Measurements from ENCODE around the gene SLITRK1. TPM values are rescaled to one million over a fixed set of nuclear protein-coding genes. Genes with fewer than 3 reads are reported as not detected.
A peak's percentile ranks its signal among the peaks of the same experiment; 100 is the strongest.

SLITRK1 gene
- total RNA-seq, 1 donor from 2014 or later: 1.6 TPM

DNA sequence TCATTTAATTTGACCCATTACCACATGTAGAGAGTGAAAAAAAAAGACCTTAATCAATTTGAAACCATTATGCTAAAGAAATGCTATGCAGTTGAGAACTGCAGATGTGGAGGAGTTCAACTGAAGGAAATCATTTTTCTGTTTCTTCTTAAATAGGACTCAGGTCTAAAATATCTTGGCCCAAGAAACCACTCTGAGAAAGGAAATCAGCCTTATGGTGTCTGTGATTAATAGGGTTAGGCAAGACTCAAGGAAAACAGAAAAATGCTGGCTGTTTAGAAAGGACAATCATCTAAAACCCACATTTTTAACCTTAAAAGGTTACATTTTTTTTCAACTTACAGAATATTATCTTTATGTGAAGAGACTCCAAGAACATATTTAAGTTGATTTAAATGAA, 1.9 kb upstream of the SLITRK1 start:
- Histone ChIP-seq H3K79me2 (ENCODE audit: low read depth) (no peaks in the 10 kb centered on the region), H3K9me3 (ENCODE audit: low read depth) (no peaks in the 10 kb centered on the region), H3K4me2 (peak overlapping the region; percentile 99), H4K20me1 (ENCODE audit: low read depth) (peaks cover 26% of the 10 kb centered on the region), H3K27me3 (peaks cover 44% of the 10 kb centered on the region), H2AFZ (replicated peaks) (no peak overlapping the region), H3F3A (ENCODE audit: low read depth) (peaks cover 41% of the 10 kb centered on the region), H3K4me3 (no peak overlapping the region), H3K4me1 (peaks cover 29% of the 10 kb centered on the region), H3K27ac (no peak overlapping the region), H3K36me3 (no peaks in the 10 kb centered on the region), H3K9ac (no peak overlapping the region)
- Mint-ChIP-seq H3K36me3 (no peaks in the 10 kb centered on the region), H3K27ac (no peak overlapping the region), H3K4me3 (peak overlapping the region; percentile 89), H3K27me3 (ENCODE audit: insufficient read depth, low read depth) (peaks cover 12% of the 10 kb centered on the region), H3K4me1 (peaks cover 24% of the 10 kb centered on the region), H3K9me3 (no peaks in the 10 kb centered on the region)
- TF ChIP-seq EZH2phosphoT487 (IDR thresholded peaks at IDR 0.05): no peak
- TF ChIP-seq, protein P1, sequence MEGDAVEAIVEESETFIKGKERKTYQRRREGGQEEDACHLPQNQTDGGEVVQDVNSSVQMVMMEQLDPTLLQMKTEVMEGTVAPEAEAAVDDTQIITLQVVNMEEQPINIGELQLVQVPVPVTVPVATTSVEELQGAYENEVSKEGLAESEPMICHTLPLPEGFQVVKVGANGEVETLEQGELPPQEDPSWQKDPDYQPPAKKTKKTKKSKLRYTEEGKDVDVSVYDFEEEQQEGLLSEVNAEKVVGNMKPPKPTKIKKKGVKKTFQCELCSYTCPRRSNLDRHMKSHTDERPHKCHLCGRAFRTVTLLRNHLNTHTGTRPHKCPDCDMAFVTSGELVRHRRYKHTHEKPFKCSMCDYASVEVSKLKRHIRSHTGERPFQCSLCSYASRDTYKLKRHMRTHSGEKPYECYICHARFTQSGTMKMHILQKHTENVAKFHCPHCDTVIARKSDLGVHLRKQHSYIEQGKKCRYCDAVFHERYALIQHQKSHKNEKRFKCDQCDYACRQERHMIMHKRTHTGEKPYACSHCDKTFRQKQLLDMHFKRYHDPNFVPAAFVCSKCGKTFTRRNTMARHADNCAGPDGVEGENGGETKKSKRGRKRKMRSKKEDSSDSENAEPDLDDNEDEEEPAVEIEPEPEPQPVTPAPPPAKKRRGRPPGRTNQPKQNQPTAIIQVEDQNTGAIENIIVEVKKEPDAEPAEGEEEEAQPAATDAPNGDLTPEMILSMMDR (IDR thresholded peaks at IDR 0.05): no peak
- TF ChIP-seq EZH2 (IDR thresholded peaks at IDR 0.05): no peak
- DNase-seq (ENCODE audit: low spot score): no peak

DNA sequence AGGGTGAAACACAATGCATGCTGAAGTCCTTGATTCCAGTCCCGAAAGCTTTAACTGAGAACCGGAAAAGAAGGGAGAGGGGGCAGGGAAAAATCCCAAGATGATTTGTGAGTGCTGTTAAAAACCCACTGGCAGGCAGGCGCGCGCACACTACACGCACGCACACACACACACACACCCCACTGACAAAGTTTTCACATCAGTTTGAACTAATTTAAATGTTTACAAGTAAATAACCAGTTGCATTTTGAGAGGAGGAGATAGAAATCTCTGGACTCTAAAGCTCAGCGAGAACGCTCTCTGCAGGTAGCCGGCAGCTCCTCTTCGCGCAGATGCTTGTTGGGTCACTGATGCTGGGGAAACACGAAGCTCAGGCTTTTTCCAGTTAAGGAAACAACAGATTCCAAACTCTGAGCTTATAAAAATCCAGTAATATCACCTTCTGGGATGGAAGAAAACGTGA, 818 bp upstream of the SLITRK1 start:
- Histone ChIP-seq H3K27me3 (peaks cover 50% of the 10 kb centered on the region), H3F3A (ENCODE audit: low read depth) (peaks cover 51% of the 10 kb centered on the region), H3K27ac (no peak overlapping the region), H2AFZ (replicated peaks) (peak overlapping the region; percentile 76), H3K9me3 (ENCODE audit: low read depth) (no peaks in the 10 kb centered on the region), H3K4me1 (peaks cover 37% of the 10 kb centered on the region), H3K36me3 (no peaks in the 10 kb centered on the region), H3K9ac (no peak overlapping the region), H3K4me3 (peak overlapping the region; percentile 65), H3K79me2 (ENCODE audit: low read depth) (no peaks in the 10 kb centered on the region), H4K20me1 (ENCODE audit: low read depth) (peaks cover 28% of the 10 kb centered on the region), H3K4me2 (peak overlapping the region; percentile 99)
- H3K27me3 Mint-ChIP-seq (ENCODE audit: insufficient read depth, low read depth): peaks cover 17% of the 10 kb centered on the region
- H3K4me3 Mint-ChIP-seq: peak overlapping the region; percentile 89
- TF ChIP-seq EZH2 (IDR thresholded peaks at IDR 0.05): no peak
- TF ChIP-seq, protein P1 (IDR thresholded peaks at IDR 0.05): no peak
- no peak for TF ChIP-seq EZH2phosphoT487 (IDR thresholded peaks at IDR 0.05)
- H3K4me1 Mint-ChIP-seq: peaks cover 35% of the 10 kb centered on the region
- no peaks in the 10 kb centered on the region for H3K9me3 Mint-ChIP-seq
- H3K27ac Mint-ChIP-seq: no peak overlapping the region
- no peaks in the 10 kb centered on the region for H3K36me3 Mint-ChIP-seq
- DNase-seq (ENCODE audit: low spot score): peak; percentile 58

DNA sequence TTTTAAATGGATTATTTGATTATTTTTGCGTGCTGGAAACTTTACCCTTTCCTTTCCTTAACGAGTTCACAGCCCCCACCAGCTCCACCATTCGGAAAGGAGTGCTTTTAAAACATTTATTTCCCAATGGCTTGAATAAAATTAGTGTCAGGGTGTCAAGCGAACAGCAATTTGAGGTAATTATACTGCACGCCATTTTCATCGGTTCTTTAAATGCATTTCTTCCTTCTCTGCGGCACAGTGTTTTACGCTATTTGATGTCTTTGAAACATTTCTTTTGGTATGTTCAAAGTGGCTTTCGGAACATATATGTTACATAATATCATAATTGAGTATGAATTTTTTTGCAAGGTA, 309 bp upstream of the SLITRK1 start:
- H3K27me3 Mint-ChIP-seq (ENCODE audit: insufficient read depth, low read depth): peaks cover 17% of the 10 kb centered on the region
- peak overlapping the region; percentile 65 for H3K4me3 ChIP-seq
- no peak for DNase-seq (ENCODE audit: low spot score)
- H3K4me3 Mint-ChIP-seq: peak overlapping the region; percentile 89
- peaks cover 56% of the 10 kb centered on the region for H3F3A ChIP-seq (ENCODE audit: low read depth)
- H3K36me3 ChIP-seq: no peaks in the 10 kb centered on the region
- TF ChIP-seq EZH2phosphoT487 (IDR thresholded peaks at IDR 0.05) (no peak), EZH2 (IDR thresholded peaks at IDR 0.05) (no peak)
- TF ChIP-seq, protein P1 (IDR thresholded peaks at IDR 0.05): no peak
- peaks cover 41% of the 10 kb centered on the region for H3K4me1 ChIP-seq
- H2AFZ ChIP-seq (replicated peaks): peak overlapping the region; percentile 76
- peak overlapping the region; percentile 23 for H3K27ac Mint-ChIP-seq
- no peaks in the 10 kb centered on the region for H3K36me3 Mint-ChIP-seq
- H3K27me3 ChIP-seq: peaks cover 50% of the 10 kb centered on the region
- H3K27ac ChIP-seq: no peak overlapping the region
- H3K4me1 Mint-ChIP-seq: peaks cover 39% of the 10 kb centered on the region
- H3K9me3 Mint-ChIP-seq: no peaks in the 10 kb centered on the region
- H3K79me2 ChIP-seq (ENCODE audit: low read depth): no peaks in the 10 kb centered on the region
- H3K4me2 ChIP-seq: peak overlapping the region; percentile 99
- peaks cover 32% of the 10 kb centered on the region for H4K20me1 ChIP-seq (ENCODE audit: low read depth)
- H3K9ac ChIP-seq: no peak overlapping the region
- no peaks in the 10 kb centered on the region for H3K9me3 ChIP-seq (ENCODE audit: low read depth)
